HG03159 (cell line): ENCODE measurements around the gene UBA52.
"Not testable (repeated sequence)": the region's sequence is repeated elsewhere in the genome, so short reads cannot be mapped to it uniquely, and the experiment has no call there.

Experiments used
- ATAC-seq: cut with Tn5 transposase; IDR thresholded peaks from one replicate; pipeline ENCODE4 v1.9.1; 2021; ENCODE audit warnings: mild to moderate bottlenecking, moderate library complexity; ENCODE audit not compliant: unreplicated experiment

The UBA52 gene

GRCh38 chr19:18591735-18592385 is 20.2 kb downstream of the UBA52 start:
- ATAC-seq, result no peak

DNA sequence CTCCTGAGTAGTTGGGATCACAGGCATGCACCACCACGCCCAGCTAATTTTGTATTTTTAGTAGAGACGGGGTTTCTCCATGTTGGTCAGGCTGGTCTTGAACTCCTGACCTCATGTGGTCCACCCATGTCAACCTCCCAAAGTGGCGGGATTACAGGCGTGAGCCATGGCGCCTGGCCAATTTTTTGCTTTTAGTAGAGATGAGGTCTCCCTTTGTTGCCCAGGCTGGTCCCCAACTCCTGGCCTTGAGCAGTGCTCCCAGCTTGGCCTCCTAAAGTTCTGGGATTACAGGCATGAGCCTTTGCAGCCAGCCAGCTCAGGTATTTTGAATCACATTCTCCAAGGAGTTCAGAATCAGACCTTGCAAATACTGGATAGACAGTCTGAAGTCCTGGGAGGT is 21.1 kb downstream of the UBA52 start:
- ATAC-seq, result not testable (repeated sequence)

DNA sequence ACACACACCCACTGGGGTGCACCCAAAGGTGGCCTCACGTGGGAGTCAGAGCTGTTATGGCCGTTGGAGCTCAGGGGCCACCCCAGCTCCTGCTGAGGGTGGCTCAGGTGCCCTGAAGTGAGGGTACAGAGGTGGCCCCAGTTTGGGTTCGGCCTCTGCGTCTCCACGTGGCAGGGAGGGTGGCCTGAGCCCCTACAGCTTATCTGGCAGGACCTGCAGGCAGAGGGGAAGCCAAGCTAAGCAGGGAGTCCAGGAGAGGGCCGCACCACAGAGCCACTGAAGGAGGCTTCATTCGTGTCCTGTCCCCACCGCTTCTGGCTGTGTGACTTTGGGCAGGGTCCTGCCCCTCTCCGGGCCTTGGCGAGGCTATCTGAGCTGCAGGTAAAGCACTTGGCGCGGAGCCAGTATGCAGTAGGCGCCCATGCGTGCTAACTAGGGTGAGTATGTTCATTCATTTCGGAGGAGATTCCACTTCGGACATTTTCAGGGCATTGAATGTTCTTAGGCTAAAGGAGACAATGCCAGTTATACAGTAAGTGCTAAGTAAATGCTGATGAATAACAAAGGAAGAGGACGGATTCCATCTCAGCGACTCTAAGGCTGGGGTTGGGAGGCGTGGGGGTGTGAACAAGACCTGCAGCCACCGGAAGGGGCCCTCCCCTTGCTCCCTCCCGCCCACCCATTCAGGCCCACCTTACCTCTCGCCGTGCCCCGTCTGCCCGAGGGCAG is 21.9 kb downstream of the UBA52 start:
- ATAC-seq, result no peak

GRCh38 chr19:18594096-18594823 is 22.6 kb downstream of the UBA52 start:
- ATAC-seq, result no peak

GRCh38 chr19:18594824-18595373 is 23.2 kb downstream of the UBA52 start:
- ATAC-seq, result no peak

DNA sequence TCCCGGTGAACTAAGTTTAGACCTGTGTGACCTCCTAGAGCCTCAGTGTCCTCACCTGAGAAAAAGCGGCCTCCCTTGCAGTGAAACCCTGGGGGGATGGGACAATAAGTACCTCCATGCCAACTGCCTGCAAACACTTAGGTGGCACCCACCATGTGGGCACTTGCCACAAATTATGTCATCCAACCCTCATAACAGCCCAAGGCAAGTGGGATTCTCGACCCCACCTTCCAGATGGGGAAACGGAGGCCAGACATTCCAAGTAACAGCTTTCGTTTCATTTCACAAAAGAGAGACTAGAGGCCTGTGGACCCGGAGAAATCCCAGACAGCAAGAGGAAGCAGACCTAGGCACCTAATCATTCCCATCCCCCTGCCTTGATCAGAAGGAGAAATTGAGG is 23.8 kb downstream of the UBA52 start:
- no peak for ATAC-seq

DNA sequence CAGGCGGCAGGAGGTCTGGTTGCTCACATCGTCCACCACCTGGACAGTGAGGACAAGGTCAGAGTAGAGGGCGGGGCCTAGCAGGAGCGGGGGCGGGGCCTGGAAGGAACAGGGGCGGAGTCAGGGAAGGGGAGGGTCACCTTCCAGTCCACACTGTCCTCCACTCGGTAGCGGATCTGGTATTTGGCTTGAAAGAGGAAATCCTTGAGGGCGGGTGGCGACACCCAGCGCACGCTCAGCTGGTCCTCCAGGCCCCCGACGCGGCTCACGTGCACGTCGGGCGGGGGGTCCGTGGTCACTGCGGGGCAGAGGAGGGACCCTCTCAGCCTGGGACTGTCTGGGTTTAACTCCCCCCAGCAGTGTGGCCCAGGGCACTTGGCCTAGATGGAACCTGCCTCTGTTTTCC is 25.1 kb downstream of the UBA52 start:
- no peak for ATAC-seq

- ATAC-seq, result no peak
Measured at GRCh38 chr19:18597809-18598660, 26.4 kb downstream of the UBA52 start.

DNA sequence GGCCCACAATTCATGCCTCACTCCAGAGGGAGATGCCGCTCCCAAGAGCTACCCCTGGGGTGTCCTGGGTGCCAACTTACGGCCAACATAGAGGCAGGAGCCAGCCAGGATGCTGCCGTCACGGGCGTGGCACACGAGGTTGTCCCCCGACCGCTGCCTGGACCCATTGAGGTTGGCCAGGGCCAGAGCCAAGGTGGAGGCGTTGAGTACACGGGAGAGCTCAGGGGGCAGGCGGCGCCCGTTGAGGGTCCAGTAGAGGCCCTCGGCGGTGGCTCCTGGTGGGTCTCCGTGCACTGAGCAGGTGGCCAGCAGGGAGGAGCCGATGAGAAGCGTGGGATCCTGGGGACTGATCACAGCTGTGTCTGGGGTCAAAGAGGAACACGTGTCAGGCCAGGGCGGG is 27.8 kb downstream of the UBA52 start:
- no peak for ATAC-seq

- ATAC-seq, result not testable (repeated sequence)
Measured at GRCh38 chr19:18600692-18601397, 29.2 kb downstream of the UBA52 start.

GRCh38 chr19:18601875-18602274 is 30.2 kb downstream of the UBA52 start:
- no peak for ATAC-seq

DNA sequence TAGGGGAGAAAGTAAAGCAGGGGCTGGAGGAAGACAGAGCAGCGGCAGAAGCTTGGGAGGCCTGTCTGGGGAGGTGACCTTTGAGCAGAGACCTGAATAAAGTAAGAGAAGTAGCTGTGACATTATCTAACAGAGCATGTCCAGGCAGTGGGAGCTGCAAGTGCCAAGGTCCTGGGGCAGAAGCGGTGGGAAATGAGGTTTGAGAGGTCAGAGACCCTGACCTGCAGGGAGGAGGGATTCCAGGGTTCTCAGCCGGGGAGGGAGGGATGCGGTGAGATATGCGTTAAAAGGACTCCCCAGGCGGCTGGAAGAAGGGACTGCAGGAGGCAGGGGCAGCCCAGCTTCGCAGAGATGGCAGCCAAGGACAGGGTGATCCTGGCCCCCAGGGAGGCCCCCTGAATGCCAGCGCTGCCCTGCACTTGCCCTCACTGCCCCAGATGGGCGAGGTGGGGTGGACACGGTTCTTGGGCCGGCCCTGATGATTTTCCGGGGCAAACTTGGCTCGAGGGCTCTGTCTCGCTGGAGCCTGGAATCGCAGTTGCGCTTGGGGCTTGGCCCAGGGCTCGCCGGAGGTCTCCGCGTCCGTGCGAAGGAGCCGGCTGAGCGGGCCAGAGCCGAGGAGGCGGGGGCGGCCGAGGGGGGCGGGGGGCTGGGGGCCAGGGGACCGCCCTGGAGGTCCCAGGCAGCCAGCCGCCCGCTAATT is 31.7 kb downstream of the UBA52 start:
- no peak for ATAC-seq

DNA sequence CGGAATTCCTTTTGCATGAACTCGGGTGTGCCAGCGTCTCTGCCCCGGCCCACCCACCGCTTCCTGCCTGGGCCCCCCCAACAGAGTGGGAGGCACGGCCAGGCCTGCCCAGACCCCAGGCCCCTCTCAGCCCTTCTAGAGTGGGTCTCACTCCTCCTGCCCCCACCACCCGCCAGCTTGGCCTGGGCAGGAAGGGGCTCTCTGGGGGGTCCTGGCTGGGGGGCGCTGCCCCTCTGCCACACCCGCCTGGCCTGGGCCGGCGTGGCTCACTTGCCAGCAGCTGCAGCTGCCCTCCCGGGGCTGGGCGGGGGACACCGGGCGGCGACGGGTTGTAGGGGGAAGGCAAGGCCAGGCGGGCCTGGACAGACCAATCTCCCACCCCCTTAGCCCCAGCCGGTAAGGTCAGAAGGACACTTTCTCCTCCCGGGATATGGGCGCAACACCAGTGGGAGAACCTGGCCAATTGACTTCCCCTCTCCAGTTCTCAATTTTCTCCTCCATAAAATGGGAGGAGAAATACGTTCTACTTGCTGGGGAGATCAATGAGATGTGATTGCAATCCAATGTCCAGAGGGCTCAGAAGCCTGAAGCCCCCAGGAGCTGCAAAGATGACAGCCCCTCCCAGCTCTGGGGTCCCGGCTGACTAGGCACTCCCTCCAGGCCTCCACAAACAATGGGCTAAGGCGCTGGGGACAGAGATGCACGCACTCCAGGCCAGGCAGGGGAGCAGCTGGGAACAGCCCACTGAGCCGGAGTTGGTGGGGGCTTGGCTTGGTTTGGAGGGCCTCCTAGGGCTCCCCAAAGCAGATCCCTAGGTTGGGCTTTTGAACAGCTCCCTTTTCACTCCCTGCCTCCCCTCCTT is 32.5 kb downstream of the UBA52 start:
- no peak for ATAC-seq

DNA sequence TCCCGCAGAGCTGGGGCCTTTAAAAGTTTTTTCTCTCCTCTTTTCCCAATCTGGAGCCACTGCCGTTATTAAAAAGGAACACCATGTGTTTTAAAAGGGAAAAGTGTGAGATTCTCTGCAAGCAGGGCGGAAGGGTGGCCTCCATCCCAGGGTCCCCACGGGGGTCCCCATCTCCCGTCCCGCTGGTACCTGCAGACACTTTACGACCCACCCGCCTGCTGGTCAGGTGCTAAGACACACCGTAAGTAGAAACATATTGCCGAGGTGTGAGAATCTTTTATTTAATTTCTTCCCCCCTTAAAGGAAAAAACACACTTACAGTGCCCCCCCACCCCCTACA is 33.1 kb downstream of the UBA52 start:
- ATAC-seq, result no peak

GRCh38 chr19:18605196-18605545 is 33.5 kb downstream of the UBA52 start:
- ATAC-seq, result no peak

DNA sequence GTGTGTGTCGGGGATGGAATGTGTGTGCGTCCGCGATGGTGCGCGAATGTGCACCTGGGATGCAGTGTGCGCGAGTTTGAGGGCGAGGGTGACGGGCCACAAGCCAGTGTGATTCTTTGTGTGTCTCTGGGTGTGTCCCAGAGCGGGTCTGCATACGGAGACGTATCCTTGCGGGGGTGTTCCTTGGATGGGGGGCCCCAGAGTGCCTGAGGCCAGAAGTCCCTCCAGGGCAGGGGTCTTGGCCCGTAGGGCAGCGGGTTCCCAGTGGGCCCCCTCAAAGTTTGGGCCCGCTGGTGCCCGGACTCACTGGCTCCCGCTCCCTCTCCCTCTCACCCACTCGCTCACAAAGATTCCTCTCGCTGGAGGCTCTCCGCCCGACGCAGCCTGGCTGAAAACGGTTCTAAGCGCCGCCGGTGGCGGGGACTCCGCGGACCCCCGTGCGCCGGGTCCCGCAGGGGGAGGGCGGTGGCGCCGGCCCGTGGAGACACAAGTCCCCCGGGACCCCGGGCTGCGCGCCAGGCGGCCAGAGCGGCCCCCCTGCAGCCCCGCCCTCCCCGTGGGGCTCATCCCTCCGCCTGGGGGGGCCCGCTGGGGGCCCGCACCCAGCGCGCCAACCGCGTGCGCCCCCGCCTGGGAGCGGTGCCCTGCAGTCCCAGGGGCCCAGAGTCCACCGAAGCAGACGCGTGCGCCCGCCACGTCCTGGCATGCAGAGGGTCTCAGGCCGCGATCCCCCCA is 34.1 kb downstream of the UBA52 start:
- no peak for ATAC-seq

- ATAC-seq, result no peak
Measured at GRCh38 chr19:18606281-18607225, 34.9 kb downstream of the UBA52 start, which contains the start of gene CRLF1. Gene CRLF1 (minus strand): TSS chr19:18606799. CDS start chr19:18606656, 143 bp downstream.
